Stimulated activated CD4-positive, alpha-beta T cell treated with anti-CD3 and anti-CD28 coated beads, Interleukin-1b, Interleukin-23, amount 100 ng/mL, for 24 hours (primary cell): ENCODE measurements around the gene SRPK2.

Experiments
- DNase-seq, 4 experiments: peaks; one replicate each; pipeline ENCODE4 v3.0.0-alpha.2; 2020; ENCODE audit warnings: low read depth in 4 of 4, low spot score in 1 of 4

The SRPK2 gene

GRCh38 chr7:105141068-105141467 is 247.7 kb downstream of the SRPK2 start:
- no peak for DNase-seq

- no peak for DNase-seq
Measured at GRCh38 chr7:105139381-105139780, 249.3 kb downstream of the SRPK2 start.

GRCh38 chr7:105137898-105138297 is 250.8 kb downstream of the SRPK2 start:
- DNase-seq: no peak

GRCh38 chr7:105136221-105136620 is 252.5 kb downstream of the SRPK2 start:
- DNase-seq: no peak

- DNase-seq: no peak
Measured at GRCh38 chr7:105133986-105134655, 254.6 kb downstream of the SRPK2 start.

GRCh38 chr7:105133358-105133757 is 255.4 kb downstream of the SRPK2 start:
- DNase-seq: no peak

GRCh38 chr7:105132835-105133234 is 255.9 kb downstream of the SRPK2 start:
- no peak for DNase-seq

- no peak for DNase-seq
Measured at GRCh38 chr7:105132335-105132734, 256.4 kb downstream of the SRPK2 start.

GRCh38 chr7:105131890-105132289 is 256.8 kb downstream of the SRPK2 start:
- no peak for DNase-seq

GRCh38 chr7:105131033-105131656 is 257.6 kb downstream of the SRPK2 start:
- no peak for DNase-seq

GRCh38 chr7:105130580-105130979 is 258.1 kb downstream of the SRPK2 start:
- no peak for DNase-seq

GRCh38 chr7:105130048-105130447 is 258.7 kb downstream of the SRPK2 start:
- DNase-seq: no peak

GRCh38 chr7:105127179-105127578 is 261.5 kb downstream of the SRPK2 start:
- no peak for DNase-seq

GRCh38 chr7:105126436-105126975 is 262.2 kb downstream of the SRPK2 start:
- DNase-seq: no peak

GRCh38 chr7:105125745-105126144 is 263.0 kb downstream of the SRPK2 start:
- DNase-seq: no peak

- no peak for DNase-seq
Measured at GRCh38 chr7:105122619-105123018, 266.1 kb downstream of the SRPK2 start.

GRCh38 chr7:105118612-105119600 is 269.8 kb downstream of the SRPK2 start:
- DNase-seq: no peak

GRCh38 chr7:105112440-105113418 is 276.0 kb downstream of the SRPK2 start:
- no peak for DNase-seq

- DNase-seq: no peak
Measured at GRCh38 chr7:105107458-105107857, 281.3 kb downstream of the SRPK2 start.

GRCh38 chr7:105106473-105106872 is 282.2 kb downstream of the SRPK2 start:
- DNase-seq: no peak
